Measurements from ENCODE around the gene MERTK.
"Not testable (repeated sequence)": the region's sequence is repeated elsewhere in the genome, so short reads cannot be mapped to it uniquely, and the experiment has no call there.

Gene MERTK

GRCh38 chr2:111945444-111946293 is 47.3 kb downstream of the MERTK start:
- no peak for DNase-seq (ENCODE audit: low read depth in 3 of 3, low spot score in 1 of 3)

GRCh38 chr2:111946294-111947114 is 48.1 kb downstream of the MERTK start:
- DNase-seq (ENCODE audit: low read depth in 3 of 3, low spot score in 1 of 3), result no peak

DNA sequence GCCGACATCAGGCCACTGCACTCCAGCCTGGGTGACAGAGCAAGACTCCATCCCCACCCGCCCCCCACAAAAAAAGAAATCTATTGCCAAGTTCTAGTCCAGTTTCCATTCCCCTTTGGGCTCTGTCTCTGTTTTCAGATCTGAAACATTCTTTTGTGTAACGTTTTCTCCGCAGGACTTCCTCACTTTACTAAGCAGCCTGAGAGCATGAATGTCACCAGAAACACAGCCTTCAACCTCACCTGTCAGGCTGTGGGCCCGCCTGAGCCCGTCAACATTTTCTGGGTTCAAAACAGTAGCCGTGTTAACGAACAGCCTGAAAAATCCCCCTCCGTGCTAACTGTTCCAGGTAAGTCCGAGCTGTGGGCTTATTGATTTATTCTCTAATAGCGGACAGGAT is 48.8 kb downstream of the MERTK start:
- no peak for DNase-seq (ENCODE audit: low read depth in 3 of 3, low spot score in 1 of 3)

- no peak for DNase-seq (ENCODE audit: low read depth in 3 of 3, low spot score in 1 of 3)
Measured at GRCh38 chr2:111948832-111949231, 50.4 kb downstream of the MERTK start.

DNA sequence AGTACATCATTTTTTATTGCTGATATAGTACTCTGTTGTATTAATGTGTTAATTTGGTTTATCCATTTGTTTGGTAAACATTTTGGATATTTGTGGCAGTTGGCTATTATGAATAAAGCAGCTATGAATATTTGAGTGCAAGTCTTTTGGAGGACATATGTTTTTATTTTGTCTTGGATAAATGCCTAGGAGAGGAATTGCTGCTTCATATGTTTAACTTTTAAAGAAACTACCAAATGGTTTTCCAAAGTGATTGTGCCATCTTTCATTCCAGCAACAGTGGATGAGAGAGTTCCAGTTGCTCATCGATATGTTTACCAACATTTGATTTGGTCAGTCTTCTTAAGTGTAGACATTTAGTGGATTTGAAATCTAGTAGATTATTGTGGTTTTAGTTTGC is 51.8 kb downstream of the MERTK start:
- no peak for DNase-seq (ENCODE audit: low read depth in 3 of 3, low spot score in 1 of 3)

- no peak for DNase-seq (ENCODE audit: low read depth in 3 of 3, low spot score in 1 of 3)
Measured at GRCh38 chr2:111951486-111951885, 53.1 kb downstream of the MERTK start.

DNA sequence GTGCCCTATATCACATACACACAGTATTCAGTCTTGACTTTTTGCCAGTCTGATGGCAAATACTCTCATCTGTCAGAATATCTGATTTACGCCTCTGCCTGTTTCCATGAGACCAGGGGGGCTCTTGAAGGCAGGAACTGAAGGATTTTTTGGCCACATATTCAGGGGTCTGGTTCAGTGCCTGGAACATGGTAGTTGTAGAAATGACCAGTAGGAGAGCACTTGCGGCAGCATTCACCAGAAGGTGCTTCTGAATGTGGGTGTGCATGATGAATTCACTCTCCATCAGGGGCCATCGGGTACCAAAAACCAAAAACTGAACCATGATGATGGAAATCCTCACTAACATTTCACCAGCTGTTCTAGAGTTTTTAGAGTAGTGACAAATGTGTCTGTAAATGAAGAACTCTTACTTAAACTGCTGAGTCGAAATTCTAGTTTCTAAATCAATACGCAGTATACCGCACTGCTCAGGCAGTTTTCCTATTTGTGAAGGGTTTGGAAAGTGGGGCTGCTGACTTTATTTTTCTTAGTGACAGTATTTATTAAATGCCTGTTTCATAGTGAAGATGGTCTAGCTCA is 54.6 kb downstream of the MERTK start:
- DNase-seq (ENCODE audit: low read depth in 3 of 3, low spot score in 1 of 3), result no peak

DNA sequence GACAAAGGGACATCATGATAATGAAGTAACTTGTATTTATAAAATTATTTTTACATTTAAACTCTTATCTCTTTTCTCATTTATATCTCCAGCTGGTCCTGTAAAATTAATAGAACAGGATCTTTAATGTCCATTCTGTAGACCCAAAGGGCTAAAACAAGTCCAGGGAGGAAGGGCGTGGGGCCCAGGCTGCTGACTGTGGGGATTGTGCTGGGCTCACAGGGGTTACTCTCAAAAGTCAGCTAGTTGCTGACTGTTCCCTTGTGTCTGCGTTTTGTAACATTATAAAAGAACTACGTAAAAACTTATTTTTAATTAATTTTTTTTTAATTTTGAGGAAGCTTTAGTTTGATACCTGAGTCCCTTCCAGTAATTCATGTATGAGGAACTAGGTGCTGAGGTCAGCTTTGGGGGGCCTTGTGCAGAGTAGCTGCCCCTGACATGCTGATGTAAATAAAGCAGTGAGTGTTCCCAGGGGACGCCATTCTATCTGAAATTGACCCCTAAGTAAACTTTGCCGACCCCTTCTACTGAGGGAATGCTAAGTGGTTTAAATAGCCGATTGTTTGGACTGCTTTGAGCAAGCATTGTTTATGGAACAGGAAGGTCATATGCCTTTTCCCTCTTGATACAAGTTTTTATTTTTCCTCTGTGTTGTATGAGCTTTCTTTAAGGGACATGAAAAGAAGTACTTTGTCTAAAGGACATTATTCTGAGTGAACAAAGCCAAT is 56.4 kb downstream of the MERTK start:
- no peak for DNase-seq (ENCODE audit: low read depth in 3 of 3, low spot score in 1 of 3)

- no peak for DNase-seq (ENCODE audit: low read depth in 3 of 3, low spot score in 1 of 3)
Measured at GRCh38 chr2:111957872-111958354, 59.5 kb downstream of the MERTK start.

DNA sequence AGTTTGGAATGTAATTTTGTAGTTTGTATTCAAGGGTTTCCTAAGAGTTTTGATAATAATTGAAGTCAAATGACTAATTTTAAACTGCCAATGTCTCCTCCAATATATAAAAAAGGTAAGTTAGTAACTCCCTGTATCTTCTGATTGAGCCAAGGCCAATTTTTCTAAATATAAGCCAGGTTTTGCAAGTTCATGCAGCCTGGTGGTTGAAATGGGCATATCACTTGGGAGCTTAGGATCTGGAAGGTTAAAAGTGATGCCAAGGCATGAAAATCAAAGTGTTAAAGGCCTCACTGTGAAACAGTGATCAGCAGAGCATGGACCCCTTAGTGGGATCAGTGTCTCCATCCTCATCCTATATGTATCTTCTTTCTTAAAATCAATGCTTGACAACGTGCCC is 60.5 kb downstream of the MERTK start:
- DNase-seq (ENCODE audit: low read depth in 3 of 3, low spot score in 1 of 3), result no peak

DNA sequence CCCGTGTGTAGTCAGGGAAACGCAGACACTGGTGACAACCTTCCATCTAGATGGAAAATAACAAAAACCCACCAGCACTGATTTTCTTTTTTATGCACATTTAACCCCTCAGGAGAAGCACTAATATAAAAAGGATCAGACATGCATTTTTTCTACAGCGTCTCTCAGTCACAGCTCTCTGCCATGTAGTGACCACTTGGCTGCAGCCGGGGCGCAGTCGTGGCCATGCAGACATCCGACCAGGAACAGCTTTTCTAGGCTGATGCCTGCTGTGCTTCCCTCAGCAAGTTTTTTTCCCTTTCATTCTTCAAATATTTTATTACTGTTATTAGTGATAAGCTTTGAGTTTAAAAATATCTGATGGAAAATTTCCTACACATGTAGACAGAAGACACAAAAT is 63.3 kb downstream of the MERTK start:
- no peak for DNase-seq (ENCODE audit: low read depth in 3 of 3, low spot score in 1 of 3)

DNA sequence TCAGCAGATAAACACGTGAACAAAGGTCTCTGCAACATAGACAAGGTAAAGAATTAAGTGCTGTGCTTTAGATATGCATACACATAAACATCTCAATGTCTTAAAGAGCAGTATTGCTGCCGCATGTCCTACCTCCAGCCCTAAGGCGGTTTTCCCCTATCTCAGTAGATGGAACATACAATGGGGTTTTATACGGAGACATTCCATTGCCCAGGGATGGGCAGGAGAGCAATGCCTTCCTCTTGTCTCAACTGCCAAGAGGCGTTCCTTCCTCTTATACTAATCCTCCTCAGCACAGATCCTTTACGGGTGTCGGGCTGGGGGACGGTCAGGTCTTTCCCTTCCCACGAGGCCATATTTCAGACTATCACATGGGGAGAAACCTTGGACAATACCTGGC is 64.7 kb downstream of the MERTK start:
- DNase-seq (ENCODE audit: low read depth in 3 of 3, low spot score in 1 of 3), result not testable (repeated sequence)

- not testable (repeated sequence) for DNase-seq (ENCODE audit: low read depth in 3 of 3, low spot score in 1 of 3)
Measured at GRCh38 chr2:111963508-111963907, 65.1 kb downstream of the MERTK start.

- no peak for DNase-seq (ENCODE audit: low read depth in 3 of 3, low spot score in 1 of 3)
Measured at GRCh38 chr2:111965062-111965461, 66.7 kb downstream of the MERTK start.

GRCh38 chr2:111966241-111966640 is 67.8 kb downstream of the MERTK start:
- no peak for DNase-seq (ENCODE audit: low read depth in 3 of 3, low spot score in 1 of 3)

- no peak for DNase-seq (ENCODE audit: low read depth in 3 of 3, low spot score in 1 of 3)
Measured at GRCh38 chr2:111967018-111967417, 68.6 kb downstream of the MERTK start.

DNA sequence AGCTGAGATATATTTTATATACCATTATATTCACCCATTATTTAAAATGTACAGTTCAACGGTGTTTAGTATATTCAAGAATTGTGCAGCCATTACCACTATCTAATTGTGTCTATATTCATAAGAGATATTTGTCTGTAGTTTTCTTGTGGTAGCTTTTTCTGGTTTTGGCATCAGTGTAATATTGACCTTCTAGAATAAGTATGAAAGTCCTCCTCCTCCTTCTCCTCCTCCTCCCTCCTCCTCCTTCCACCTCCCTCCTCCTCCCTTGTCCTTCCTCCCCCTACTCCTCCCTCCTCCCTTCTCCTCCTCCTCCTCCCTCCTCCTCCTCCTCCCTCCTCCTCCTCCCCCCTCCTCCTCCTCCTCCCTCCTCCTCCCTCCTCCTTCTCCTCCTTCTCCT is 72.0 kb downstream of the MERTK start:
- DNase-seq (ENCODE audit: low read depth in 3 of 3, low spot score in 1 of 3), result no peak

DNA sequence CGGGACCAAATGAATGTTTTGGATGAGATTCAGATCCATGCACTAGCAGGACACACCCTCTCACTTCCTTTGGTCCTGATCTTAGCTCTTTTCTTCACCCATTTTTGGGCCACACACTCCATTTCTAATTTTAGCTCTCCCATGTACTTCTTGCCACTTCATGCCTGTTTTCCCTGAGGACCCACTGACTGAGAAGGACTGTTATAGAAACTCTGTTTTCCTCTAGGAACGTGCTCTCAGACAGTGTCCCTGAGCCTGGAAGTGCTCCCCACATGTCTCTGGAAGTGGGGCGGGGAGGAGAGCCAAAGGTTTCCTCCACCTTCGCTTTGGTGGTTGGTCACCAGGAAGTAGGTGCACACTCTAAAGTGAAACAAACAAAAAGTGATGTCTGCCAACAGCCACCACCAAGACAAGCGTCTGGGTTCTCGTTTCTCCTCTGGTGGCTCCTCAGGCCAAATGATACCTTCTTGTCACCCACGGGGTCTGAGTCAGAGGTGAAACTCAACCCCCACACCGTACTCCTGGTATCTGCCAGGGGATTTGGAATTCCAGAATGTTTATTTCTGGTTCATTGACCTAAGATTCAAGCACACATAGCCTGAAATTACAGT is 74.7 kb downstream of the MERTK start:
- no peak for DNase-seq (ENCODE audit: low read depth in 3 of 3, low spot score in 1 of 3)

- DNase-seq (ENCODE audit: low read depth in 3 of 3, low spot score in 1 of 3), result no peak
Measured at GRCh38 chr2:111973701-111974100, 75.3 kb downstream of the MERTK start.

- DNase-seq (ENCODE audit: low read depth in 3 of 3, low spot score in 1 of 3), result no peak
Measured at GRCh38 chr2:111975053-111975552, 76.7 kb downstream of the MERTK start.

GRCh38 chr2:111975819-111976218 is 77.4 kb downstream of the MERTK start:
- DNase-seq (ENCODE audit: low read depth in 3 of 3, low spot score in 1 of 3), result no peak
